ENCODE results near the gene MSANTD1.

- TF ChIP-seq, protein P1, sequence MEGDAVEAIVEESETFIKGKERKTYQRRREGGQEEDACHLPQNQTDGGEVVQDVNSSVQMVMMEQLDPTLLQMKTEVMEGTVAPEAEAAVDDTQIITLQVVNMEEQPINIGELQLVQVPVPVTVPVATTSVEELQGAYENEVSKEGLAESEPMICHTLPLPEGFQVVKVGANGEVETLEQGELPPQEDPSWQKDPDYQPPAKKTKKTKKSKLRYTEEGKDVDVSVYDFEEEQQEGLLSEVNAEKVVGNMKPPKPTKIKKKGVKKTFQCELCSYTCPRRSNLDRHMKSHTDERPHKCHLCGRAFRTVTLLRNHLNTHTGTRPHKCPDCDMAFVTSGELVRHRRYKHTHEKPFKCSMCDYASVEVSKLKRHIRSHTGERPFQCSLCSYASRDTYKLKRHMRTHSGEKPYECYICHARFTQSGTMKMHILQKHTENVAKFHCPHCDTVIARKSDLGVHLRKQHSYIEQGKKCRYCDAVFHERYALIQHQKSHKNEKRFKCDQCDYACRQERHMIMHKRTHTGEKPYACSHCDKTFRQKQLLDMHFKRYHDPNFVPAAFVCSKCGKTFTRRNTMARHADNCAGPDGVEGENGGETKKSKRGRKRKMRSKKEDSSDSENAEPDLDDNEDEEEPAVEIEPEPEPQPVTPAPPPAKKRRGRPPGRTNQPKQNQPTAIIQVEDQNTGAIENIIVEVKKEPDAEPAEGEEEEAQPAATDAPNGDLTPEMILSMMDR (IDR thresholded peaks at IDR 0.05) = no peak
- TF ChIP-seq POLR2A (IDR thresholded peaks at IDR 0.05) = no peak
These were observed 19.0 kb upstream of the MSANTD1 start for GRCh38 chr4:3229964-3230363.
